Stimulated activated CD4-positive, alpha-beta T cell treated with anti-CD3 and anti-CD28 coated beads, TNF-alpha, amount 100 ng/mL, for 1 hour (primary cell): ENCODE measurements around the gene ANKDD1A.

Experiments used
- DNase-seq, 3 donors: peaks; one replicate each; pipeline ENCODE4 v3.0.0-alpha.2; 2020; ENCODE audit warnings: low read depth in 3 of 3, low spot score in 1 of 3

Gene ANKDD1A

DNA sequence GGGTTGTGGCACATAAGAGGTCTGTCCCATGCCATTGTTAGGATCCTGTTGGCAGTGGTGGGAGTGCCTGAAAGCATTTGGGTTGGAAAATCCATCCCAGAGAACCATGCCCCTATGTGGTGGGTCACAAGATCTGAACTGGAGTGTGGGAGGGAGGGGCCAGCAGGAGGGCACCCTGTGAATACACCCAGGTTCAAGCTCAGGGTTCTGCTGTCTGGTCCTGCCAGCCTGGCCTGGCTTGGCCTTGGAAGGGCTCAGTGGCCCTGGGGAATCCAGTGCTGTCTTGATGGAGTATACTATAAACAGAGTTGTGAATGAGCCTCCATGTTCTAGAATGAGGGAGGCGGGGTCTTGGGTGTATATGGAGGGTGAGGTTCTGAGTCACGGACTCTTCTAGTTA is 11.8 kb downstream of the ANKDD1A start:
- no peak for DNase-seq

DNA sequence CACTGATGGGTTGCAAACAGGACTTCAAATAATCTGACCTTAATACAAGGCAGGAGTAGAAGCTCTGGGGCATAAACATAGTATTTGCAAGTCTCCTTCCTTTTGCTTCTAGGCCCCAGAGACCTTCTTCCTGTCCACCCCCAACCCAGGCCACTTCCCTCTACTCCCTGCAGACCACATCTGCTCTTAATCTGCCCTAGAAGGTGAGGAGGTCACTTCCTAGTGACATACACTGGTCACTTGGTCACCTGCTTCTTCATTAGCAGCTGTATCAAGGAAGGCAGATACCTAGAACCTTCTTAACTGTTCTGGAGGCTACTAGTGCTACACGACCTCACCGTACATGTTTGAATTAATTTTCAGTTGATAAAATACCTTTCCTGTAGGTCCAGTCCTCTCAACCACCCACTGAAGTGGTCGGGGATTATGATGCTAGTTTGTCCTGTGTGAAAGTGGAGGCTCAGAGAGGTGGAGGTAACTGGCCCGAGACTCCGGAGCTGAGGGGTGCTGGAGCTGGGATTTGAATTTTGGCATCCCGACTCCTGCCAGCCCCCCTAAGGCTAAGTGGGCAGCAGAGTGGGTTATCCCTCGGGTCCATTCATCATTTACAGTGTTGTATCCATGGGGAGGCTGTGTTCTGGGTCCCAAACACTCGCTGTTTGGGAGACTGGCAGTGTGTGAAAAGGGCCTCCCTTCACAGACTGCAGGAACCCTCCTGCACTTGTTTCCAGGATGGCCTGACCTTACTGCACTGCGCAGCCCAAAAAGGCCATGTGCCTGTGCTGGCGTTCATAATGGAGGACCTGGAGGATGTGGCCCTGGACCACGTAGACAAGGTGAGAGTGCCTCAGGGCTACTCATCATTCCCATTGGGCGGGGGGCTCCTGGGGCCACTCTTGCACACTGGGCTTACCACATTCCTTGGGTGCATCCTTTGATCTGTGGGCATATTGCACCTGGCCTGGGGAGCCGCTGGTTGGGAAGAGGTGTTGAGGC is 13.9 kb downstream of the ANKDD1A start:
- no peak for DNase-seq

DNA sequence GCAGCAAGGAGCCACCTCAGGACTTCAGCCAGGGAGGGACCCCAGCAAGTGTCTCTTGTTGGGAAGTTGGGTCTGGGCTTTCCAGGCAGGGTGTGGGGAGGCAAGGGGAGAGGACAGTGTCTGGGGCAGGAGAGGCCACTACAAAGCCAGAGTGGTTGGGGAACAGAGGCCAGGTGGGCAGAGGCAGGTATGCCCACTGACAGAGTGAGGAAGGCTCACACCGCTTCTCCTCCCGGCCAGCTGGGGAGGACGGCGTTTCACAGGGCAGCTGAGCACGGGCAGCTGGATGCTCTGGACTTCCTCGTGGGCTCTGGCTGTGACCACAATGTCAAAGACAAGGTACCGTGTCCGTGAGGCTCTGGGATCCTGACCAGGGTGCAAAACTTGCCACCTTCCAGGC is 15.0 kb downstream of the ANKDD1A start:
- DNase-seq = no peak

DNA sequence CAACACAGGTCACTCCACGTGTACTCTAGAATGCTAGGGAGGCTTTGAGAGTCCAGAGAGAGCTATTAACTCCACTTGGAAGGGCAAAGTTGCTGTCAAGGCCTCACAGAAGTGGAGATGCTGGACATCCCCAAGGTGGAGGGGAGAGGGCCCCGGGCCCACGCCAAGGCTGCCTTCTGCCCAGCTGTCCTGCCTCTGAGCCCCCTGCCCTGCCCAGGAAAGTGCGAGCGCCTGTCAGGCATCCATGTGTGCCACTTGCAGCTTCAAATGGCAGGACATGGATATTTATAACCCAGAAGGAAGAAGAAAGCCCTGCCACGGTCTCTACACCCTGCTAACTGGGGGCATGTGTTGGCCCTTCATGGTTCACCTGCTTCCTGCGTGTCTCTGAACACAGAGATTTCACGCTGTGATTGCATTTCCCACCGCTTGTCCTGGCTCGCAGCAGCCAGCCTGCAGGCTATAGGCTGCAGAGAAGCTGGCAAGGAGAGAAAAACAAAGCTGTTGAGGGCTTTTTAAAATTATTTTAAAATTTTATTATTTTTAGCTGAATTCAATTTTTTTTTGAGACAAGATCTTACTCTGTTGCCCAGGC is 17.0 kb downstream of the ANKDD1A start:
- DNase-seq = no peak

DNA sequence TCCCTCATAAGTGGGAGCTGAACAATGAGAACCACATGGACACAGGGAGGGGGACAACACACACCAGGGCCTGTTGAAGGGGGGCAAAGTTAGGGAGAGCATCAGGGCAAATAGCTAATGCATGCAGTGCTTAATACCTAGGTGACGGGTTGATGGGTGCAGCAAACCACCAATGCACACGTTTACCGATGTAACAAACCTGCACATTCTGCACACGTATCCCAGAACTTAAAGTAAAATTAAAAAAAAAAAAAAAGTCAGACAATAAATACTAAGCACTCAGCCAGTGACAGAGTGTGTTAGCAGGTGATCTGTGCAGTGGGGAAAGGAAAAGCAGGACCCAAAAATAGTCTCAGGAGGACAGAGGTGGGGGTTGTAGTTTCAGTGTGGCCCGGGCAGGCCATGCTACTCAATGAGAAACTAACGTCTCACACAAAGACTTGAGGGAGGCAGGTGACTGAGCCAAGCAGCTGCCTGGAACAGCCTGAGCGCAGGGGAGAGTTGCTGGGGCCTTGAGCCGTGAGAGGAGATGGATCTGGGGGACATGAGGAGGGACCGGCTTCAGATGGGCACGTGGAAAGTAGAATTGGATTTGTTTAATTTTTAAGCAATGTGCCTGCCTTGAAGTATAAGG is 18.4 kb downstream of the ANKDD1A start:
- no peak for DNase-seq

DNA sequence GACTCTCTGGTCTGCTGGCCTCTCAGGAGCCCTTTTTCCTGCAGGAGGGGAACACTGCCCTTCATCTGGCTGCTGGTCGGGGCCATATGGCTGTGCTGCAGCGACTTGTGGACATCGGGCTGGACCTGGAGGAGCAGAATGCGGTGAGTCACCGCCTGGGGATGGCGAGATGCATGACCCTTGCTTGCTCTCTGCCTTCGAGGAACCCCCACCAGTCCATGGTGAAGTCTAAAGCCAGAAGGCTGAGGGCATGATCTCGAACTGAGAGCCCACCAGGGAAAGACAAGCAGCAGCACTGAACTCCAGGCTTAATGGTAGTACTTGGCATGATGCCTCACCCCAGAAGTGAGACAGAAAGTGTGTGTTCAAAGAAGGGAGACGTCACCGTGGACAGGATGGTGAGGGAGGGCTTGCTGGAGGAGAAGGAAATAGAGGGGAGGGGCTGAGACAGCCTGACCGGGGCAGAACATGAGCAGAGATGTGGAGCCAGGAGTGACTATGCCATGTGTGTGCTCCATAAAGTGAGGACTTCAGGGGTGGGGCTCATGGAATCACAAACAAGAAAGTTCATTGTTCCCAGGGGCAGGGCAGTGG is 19.2 kb downstream of the ANKDD1A start:
- no peak for DNase-seq

DNA sequence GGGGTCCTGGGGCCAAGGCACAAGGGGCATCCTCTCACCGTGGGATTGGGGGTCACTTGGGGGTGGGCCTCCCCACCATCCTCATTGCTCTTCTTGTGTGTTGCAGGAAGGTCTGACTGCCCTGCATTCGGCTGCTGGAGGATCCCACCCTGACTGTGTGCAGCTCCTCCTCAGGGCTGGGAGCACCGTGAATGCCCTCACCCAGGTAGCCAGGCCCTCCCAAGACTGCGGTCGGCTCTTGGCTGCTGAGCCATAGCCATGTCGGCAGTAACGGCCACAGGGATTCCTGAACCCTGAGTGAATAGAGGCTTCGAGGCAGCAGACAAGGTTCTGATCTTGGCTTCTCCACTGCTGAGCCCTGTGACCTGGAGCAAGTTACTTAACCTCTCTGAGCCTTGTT is 19.7 kb downstream of the ANKDD1A start:
- DNase-seq = no peak

DNA sequence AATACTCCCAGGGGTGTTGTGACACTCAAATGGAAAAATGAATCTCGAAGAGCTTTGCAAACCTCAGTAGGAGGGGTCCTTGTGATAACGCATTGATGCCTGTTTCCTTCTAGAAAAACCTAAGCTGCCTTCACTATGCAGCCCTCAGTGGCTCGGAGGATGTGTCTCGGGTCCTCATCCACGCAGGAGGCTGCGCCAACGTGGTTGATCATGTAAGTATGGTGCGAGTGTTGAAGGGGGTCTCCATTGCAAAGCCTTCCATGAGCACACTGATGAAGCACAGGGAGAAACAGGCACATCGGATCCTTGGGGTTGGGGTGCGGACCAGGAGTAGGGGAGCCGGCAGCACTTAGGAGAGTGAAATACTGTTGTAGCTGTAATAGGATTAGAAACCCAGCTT is 22.3 kb downstream of the ANKDD1A start:
- DNase-seq = no peak

DNA sequence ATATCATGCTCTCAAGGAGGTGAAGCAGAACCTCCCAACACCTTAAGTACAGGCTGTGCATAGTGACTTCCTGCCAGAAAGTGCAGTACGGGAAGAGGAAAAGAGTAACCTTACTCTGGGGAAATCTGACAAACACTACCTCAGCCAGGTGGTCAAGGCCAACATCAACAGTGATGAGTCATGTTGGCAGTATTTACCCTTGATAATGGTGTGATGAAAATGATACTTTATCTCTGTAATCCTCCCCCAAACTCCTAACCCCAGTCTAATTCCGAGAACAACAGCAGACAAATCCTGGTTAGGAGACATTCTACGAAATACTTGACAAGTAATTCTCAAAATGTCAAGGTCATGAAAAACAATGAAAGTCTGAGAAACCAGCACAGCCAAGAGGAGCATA is 26.5 kb downstream of the ANKDD1A start:
- DNase-seq = no peak

DNA sequence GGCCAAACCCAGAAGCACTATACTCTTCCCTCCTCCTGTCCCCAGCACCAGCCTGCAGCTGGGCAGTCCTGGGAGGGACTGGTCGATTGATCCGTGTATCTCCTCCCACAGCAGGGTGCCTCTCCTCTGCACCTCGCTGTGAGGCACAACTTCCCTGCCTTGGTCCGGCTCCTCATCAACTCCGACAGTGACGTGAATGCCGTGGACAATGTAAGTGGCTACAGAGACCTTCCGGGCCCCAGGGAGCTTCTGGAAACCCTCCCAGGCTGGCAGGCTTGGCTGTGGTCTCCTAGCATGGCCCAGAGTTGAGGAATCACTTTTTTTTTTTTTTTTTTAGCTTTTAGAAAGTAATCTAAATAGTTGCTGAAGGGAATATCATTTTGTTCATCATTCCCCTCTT is 30.7 kb downstream of the ANKDD1A start:
- no peak for DNase-seq

DNA sequence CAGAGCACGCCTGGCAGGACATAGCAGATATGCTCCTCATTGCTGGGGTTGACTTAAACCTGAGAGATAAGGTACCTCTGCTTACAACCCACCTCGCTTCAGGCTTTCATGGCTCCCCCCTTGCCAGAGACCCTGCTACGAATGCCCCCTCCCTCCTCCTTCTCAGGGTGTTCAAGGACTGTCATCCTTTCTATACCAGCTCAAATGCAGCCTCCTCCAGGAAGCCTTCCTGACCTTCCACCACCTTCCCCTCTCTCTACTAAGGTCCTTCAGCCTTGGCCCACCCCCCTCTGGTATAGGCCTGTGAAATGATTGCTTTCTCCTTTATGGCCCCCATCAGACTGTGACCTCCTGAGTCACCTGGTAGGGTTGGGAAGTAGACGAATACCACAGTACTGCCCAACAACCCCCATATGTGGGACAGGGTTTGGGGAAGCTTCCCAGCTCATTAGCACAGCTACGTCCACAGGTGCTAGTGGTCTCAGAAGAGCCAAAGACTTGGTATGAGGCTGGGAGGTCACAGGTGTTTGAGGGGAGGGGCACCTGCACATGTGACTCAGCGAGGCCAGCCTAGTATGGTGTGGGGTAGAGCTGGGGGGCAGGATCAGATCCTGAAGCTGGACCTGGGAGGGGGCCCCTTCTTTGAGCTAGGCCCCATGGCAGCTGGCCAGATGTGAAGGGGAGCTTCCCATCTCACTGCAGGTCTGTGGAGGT is 32.0 kb downstream of the ANKDD1A start:
- no peak for DNase-seq

DNA sequence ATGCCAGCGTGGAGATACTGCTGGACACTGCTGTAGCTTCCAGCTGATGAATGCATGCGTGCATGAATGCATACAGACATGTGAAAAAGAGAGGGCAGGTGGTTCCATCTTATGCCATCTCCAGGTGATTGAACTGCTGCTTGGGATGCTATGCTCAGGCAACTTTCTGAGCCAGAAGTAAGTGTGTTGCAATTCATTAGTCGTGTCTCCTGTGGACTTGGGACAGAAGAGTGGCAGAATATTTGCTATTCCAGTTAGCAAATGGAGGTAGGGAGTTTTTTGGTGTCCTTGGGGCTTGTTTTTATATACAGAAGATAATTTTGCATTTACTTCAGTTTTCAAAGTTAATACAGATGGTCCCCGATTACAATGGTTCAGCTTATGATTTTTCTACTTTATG is 33.3 kb downstream of the ANKDD1A start:
- DNase-seq = no peak

DNA sequence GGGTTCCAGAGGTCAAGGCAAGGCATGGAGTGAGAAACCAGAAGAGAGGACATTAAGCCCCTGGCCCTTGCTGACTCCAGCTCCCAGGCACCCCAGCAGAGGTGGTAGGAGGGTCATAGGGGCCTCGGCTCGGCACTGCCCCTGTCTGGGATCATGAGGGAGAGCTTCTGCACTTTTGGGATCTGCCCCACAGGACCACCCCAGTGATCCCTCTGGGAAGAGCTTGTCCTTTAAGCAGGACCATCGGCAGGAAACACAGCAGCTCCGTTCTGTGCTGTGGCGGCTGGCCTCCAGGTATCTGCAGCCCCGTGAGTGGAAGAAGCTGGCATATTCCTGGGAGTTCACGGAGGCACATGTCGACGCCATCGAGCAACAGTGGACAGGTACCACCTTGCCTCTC is 35.5 kb downstream of the ANKDD1A start:
- no peak for DNase-seq

DNA sequence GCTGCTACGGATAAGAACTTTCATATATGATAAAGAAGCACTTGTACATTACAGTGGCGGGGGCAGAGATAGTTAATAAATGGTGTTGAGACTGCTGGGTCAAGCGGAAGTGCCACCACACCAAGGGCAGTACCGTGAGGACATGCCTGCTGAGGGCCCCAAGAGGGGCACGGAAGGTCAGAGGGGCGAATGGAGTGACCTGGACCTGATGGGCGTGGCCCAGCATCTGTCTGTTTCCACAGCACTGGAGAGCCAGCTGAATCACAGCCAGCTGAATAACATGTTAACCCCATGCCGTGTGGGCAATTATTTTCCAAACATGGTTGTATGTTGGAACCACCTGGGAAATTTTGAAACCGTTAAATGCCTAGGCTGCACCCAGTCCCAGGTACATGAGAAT is 37.2 kb downstream of the ANKDD1A start:
- no peak for DNase-seq

DNA sequence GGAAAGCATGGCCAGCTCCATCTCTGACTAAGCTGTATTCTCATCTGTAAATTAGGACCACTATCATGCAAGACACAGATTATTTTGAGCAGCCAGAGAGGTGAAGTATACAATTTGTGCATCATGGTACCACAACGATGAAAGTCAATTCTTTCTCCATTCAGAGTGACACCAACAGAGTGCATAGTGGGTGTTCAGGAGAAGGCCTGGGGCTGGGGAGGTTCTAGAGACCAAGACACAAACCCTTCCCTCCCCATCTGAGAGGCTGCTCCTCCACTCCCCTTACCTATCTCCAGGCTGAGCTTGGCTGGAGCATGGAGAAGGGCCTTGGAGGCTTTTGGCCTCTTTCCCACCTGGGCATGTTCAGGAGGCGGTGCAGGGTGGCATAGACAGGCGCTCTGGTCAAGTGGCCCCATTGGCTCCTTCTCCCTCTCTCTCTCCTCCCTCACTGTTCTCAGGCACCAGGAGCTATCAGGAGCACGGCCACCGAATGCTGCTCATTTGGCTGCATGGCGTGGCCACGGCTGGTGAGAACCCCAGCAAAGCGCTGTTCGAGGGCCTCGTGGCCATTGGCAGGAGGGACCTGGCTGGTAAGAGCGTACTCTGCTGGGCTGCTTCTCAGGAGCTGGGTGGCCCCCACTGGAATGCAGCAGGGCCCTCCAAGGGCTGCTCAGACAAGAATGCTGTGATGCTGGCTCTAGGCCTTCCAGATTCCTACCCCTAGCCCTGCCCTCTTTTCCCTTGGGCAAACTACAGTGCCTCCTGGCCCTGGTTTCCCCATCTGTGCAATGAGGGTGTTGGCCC is 37.9 kb downstream of the ANKDD1A start:
- no peak for DNase-seq

DNA sequence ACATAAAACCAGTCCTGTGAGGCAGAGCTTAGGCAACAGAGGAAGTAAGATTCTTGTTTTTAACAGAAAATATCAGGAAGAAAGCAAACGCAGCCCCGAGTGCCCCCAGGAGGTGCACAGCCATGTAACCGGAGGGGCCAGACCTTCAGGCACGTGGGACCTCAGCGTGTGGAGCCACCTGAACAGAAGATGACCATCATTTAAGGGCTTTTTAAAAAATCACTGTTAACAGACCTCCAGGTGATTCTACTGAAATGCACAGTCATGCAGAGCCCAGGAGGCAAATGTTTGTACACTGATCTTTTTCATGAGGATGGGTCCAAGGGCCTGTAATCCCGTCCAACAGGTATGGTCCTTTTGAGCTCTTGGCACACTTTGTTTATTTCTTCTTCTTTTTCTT is 39.2 kb downstream of the ANKDD1A start:
- no peak for DNase-seq

DNA sequence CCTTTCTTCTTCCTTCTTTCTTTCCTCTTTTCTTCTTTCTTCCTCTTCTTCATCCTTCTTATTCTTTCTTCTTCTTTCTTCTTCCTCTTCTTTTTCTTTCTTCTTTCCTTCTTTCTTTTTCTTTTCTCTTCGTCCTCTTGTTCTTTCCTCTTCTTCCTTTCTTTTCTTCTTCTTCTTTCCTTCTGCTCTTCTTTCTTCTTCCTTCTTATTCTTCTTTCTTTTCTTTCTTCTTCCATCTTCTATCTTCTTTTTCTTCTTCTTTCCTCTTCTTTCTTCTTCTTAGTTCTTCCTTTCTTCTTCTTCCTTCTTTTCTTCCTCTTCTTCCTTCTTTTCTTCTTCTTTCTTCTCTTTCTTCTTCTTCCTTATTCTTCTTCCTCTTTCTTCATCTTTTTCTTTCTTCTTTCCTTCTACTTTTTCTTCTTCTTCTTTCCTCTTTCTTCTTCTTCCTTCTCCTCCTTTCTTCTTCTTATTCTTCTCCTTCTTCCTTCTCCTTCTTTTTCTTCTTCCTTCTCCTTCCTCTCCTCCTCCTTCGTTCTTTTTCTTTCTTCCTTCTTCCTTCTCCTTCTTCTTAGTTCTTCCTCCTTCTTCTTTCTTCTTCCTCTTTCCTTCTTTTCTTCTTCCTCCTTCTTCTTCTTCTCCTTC is 40.2 kb downstream of the ANKDD1A start:
- no peak for DNase-seq

DNA sequence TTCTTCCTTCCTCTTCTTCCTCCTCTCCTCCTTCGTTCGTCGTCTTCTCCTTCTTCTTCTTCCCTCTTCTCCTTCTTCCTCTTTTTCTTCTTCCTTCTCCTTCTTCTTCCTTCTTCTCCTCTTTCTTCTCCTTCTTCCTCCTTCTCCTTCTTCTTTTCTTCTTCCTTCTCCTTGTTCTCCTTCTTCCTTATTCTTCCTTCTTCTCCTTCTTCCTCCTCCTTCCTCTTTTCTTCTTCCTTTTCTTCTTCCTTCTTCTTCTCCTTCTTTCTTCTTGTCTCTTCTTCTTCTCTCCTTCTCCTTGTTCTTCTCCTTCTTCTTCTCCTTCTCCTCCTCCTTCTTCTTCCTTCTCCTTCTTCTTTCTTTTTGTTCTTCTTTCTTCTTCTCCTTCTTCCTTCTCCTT is 42.7 kb downstream of the ANKDD1A start:
- DNase-seq = no peak

DNA sequence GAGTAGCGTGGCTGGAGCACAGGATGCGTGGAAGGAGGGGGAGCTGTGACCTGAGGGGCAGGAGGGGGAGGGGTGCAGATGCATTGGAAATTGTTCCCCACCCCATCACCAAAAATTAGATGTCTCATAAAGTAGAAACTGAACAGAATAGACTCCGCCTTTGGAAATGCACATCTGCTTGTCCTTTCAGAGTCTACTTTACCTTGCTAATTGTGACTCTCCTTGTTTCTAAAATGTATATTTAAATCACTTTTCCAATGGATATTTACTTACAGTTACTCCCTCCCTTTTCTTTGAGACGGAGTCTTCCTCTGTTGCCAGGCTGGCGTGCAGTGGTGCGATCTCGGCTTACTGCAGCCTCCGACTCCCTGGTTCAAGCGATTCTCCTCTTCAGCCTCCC is 47.4 kb downstream of the ANKDD1A start:
- no peak for DNase-seq

DNA sequence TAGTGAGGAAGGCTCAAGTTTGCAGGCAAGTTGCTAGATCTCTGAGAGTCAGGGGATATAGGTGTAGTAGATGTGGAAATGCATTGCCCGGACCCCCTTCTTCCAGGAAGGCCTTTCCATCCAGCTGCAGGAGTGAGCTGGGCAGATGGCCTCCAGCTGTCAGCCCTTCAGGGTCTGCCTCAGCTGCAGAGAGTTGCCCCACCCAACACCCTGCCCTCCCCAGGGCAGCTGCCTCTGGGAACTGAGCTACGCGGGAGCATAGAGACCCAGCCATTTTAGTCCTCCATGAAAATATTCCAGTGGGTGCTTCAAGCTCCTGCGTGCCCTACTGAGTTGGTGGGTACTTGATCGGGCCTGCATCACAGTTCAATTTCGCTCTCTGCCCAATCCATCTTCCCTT is 48.5 kb downstream of the ANKDD1A start:
- no peak for DNase-seq
